Measurements from ENCODE around the gene ADAMTS20.

ADAMTS20 gene

DNA sequence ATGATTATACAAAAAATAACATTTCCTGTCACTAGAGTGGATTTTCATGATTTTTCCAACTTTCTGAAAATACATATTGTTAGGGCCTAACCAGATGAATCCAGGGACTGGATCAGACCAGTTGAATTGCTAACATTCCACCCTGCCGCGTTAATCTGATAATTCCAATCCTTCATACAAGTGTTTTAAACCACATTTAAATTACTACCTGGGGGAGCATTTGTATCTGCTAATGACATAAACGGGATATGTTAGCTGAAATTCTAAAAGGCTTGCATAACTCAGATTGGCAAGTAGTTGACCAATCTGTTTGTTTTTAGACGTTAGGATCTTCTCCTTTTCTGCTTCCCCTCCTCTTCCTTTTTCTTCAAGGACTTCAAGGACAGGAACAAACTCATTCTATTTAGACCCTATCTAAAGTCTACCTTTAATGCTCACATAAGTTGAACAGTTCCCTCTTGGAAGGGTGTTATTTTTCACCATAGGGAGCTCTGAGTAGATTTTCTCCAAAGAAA, 239.0 kb downstream of the ADAMTS20 start:
- no peak for DNase-seq

DNA sequence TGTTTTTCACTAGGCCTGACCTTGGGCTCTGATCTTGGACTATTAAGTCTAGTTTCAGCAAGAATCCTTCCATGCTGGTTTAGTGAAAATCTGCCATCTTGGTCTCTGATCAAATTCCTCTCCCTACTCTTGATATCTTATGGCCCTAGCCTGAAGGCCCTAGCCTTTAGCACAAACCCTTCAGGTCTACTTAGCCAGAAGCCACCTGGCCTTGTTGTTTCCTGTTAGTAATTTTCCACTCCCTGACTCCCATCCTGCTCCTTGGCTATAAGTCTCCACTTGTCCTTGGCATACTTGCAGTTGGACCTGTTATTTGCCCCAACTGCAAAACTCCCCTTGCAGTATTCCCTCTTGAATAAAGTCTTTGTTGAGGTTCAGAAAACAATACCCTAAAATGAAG, 241.4 kb downstream of the ADAMTS20 start:
- no peak for DNase-seq

DNA sequence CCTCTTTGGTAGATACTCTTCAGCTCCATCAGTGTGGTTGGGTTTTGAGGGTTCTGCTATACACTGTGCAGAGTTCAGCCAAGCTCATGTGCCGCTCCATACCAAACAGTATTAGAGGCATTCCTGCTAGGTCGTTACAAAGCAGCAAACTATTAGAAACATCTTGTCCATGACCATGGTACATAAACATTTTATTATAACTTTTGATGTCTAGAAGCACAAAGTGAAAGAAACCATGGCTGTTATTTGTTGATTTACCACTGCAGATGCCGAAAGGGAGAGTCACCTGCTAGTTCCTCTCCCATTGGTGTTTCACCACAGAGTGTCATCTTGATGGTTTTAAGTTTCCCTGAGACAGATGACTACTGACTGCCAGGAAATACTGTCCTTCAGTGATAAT, 242.0 kb downstream of the ADAMTS20 start:
- no peak for DNase-seq

DNA sequence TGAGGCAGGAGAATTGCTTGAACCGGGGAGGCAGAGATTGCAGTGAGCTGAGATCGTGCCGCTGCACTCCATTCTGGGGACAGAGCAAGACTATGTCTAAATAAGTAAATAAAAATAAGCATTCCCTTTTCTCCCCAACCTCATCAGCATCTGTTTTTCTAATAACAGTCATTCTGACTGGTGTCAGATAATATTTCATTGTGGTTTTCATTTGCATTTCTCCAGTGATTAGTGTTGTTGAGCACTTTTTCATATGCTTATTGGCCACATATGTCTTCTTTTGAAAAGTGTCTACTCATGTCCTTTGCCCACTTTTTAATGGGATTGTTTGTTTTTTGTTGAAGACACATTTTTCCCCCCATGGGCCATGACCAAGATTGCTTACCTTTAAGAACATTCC, 243.2 kb downstream of the ADAMTS20 start:
- DNase-seq: no peak

DNA sequence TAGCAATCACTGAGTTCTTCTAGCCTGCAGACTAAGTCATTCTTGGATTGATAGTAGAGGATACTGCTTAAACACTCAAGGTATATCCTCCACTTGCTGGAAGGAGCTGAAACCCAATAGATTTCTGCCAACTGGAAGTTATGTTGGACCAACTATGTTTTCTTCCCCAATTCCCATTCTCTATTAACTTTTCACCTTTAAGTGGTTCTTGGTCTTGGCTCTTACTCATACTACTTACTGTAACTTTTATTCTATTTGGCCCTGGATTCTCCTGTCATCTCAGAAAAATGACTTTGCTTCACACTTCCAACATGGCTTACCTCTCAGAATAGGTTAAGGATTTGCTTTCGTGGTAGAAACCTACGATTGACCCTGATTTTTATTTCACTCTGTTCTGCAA, 244.9 kb downstream of the ADAMTS20 start:
- no peak for DNase-seq

DNA sequence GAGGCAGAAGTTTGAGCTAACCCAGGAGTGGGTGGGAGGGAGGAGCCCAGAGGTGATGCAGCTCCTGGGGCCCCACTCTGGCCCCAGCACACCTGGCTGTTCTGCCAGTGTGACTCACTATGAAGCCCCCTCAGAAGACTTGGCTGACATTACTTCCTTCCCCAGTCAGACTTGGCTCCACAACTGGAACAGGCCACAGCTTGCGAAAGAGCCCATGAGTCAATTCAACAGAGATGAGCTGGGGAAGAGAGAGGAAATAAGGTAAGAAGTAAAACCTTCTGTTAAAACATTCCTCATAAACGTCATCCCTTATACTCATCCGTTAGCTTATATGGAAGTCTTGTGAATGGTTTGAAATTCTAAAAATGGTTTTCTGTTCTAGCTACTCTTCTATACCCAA, 245.9 kb downstream of the ADAMTS20 start:
- no peak for DNase-seq

DNA sequence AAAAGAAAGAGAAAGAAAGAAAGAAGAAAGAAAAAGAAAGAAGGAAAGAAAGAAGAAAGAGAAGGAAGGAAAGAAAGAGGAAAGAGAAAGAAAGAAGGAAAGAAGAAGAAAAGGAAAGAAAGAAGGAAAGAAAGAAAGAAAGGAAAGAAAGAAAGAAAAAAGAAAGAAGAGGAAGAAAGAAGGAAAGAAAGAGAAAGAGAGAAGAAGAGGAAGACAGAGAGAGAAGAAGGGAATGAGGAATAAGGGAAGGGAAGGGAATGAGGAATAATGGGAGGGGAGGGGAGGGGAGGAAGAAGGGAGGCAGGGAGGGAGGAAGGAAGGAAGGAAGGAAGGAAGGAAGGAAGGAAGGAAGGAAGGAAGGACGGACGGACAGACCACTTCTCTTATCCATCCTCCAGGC, 246.9 kb downstream of the ADAMTS20 start:
- no peak for DNase-seq
